ENCODE measurements around the gene AMDHD2.
A peak's percentile ranks its signal among the peaks of the same experiment; 100 is the strongest.

AMDHD2 gene

GRCh38 chr16:2511128-2511800, 8.9 kb upstream of the AMDHD2 start:
- TF ChIP-seq EZH2 (IDR thresholded peaks at IDR 0.05) (no peak), FOXP2 (optimal IDR thresholded peaks at IDR 0.05; ENCODE audit: control extremely low read depth, extremely low read length, insufficient read depth) (no peak), POLR2AphosphoS5 (IDR thresholded peaks at IDR 0.05; ENCODE audit: borderline replicate concordance, low read depth, low read length) (no peak)
- no peak for DNase-seq (ENCODE audit: low read depth, low spot score)
- Histone ChIP-seq H3K9me3 (ENCODE audit: low read depth, low read length) (no peaks in the 10 kb centered on the region), H3K4me3 (no peak overlapping the region), H3K36me3 (ENCODE audit: insufficient read depth, low read length) (no peaks in the 10 kb centered on the region), H3K9ac (ENCODE audit: insufficient read length) (no peak overlapping the region), H3K27ac (no peak overlapping the region)

DNA sequence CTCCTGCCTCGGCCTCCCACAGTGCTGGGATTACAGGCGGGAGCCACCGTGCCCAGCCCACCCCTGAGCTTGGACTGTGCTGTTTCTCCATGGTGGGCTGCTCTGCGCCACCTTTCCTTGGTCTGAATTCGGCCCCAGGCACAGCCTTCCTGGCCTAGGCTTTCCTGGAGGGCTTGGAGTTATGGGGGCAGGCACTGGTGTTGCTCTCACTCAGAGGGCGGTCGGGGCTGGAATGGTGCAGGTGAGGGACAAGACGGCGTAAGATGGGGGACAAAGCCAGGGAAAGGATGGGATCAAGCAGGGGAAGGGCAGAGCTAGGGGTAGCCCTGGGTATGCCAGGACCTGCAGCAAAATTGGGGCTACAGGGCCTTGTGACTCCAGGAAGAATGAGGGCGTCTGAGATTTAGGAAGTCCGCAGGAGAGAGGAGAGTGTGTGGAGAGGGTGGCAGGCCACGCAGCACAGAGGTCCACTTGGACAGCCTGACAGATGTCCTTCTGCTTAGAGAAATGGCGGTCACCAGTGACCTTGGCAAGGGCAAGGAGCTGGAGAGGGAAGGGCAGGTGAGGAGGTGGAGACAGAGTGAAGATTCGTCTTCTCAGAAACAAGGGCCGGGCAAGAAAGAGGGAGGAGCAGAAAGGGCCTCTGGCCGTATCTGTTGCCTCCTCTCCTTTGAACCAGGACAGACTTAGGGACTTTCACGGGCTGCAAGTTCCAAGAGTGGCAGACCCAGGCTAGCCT, 8.0 kb upstream of the AMDHD2 start:
- Histone ChIP-seq H3K27ac (no peak overlapping the region), H3K36me3 (ENCODE audit: insufficient read depth, low read length) (no peaks in the 10 kb centered on the region), H3K9me3 (ENCODE audit: low read depth, low read length) (no peaks in the 10 kb centered on the region), H3K9ac (ENCODE audit: insufficient read length) (no peak overlapping the region), H3K4me3 (no peak overlapping the region)
- no peak for DNase-seq (ENCODE audit: low read depth, low spot score)
- no peak for TF ChIP-seq POLR2AphosphoS5 (IDR thresholded peaks at IDR 0.05; ENCODE audit: borderline replicate concordance, low read depth, low read length)
- TF ChIP-seq EZH2 (IDR thresholded peaks at IDR 0.05), result no peak
- TF ChIP-seq FOXP2 (optimal IDR thresholded peaks at IDR 0.05; ENCODE audit: control extremely low read depth, extremely low read length, insufficient read depth), result no peak

DNA sequence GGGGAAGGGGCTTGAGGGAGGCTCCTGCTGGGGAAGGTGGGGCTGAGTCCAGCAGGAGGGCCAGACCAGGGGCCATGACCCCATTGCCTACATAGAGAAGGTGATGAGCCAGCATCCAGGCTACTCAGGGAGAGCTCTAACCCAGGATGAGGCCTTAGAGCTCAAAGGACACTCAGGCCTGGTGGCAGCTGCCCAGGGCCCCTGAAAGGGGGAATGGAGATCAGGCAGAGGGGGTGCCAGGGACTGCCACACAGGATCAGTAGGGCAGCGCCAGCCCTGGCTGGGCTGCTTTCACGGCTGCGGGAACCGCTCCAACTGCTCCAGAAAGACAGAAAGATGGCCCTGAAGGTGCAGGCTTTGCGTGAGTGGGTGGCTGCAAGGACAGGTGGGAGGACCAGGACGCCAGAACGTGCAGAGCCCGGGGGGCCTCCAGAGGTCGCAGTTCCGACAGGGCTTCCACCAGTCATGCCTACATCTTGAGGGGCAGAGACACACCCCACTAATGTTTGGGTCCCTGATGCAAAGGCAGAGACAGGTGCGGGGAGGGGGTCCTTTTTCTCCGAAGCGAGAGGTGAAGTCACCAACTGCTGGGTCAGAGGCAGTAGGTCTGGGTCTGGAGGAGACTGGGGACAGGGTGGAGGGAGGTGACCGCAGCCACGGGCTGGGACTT, 7.3 kb upstream of the AMDHD2 start:
- Histone ChIP-seq H3K27ac (no peak overlapping the region), H3K4me3 (peak overlapping the region; percentile 95), H3K36me3 (ENCODE audit: insufficient read depth, low read length) (no peaks in the 10 kb centered on the region), H3K9me3 (ENCODE audit: low read depth, low read length) (no peaks in the 10 kb centered on the region), H3K9ac (ENCODE audit: insufficient read length) (peak overlapping the region; percentile 97)
- no peak for DNase-seq (ENCODE audit: low read depth, low spot score)
- TF ChIP-seq POLR2AphosphoS5 (IDR thresholded peaks at IDR 0.05; ENCODE audit: borderline replicate concordance, low read depth, low read length) (no peak), FOXP2 (optimal IDR thresholded peaks at IDR 0.05; ENCODE audit: control extremely low read depth, extremely low read length, insufficient read depth) (no peak), EZH2 (IDR thresholded peaks at IDR 0.05) (no peak)

DNA sequence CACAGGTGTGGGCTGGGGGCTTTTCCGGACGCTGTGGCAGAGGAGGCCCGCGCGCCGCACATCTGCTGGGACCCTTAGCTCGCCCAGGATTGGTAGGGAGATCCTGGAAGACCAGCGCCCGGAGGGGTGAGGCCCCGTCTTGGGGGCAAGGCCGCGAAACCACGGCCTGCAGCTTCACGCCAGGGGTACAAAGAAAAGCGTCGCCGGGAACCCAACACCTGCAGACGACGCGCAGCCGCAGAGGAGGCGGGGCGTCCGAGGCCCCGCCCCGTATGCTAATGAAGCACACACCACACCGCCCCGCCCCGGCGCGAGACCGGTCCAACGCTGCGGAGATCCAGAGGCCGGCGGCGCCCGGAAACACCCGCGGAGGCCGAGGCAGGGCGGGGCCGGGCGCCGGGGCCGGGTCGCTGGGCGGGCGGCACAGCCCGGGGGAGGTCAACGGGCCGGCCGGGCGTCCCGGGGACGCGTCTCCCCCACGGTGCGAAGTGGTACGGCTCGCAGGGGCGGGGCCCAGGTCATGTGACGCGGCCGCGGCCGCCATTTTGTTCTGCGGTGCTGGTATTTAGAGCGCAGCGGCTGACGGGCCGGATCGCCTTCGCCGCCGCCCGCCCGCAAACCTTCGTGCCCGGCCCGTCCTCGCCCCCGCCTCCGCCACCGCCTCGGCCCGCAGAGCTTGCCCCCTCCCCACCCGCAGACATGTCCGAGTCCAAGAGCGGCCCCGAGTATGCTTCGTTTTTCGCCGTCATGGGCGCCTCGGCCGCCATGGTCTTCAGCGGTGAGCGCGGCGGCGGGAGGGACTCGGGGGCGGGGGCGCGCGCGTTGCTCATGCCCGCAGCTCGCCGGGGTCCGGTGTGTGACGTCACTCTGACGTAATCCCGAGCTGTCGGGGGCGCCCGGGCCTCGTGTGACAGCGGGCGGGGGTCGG, 6.5 kb upstream of the AMDHD2 start, which contains the start of gene ATP6V0C:
Gene ATP6V0C, plus strand, starts transcription at position 548 of the 928 bp plus-strand sequence. Its CDS starts 152 bp downstream, at position 700.
- Histone ChIP-seq H3K36me3 (ENCODE audit: insufficient read depth, low read length) (no peaks in the 10 kb centered on the region), H3K9me3 (ENCODE audit: low read depth, low read length) (no peaks in the 10 kb centered on the region), H3K9ac (ENCODE audit: insufficient read length) (peak within 1 kb of the TSS; percentile 97), H3K4me3 (peak within 1 kb of the TSS; percentile 95), H3K27ac (peak within 1 kb of the TSS; percentile 93)
- peak; percentile 21 for TF ChIP-seq FOXP2 (optimal IDR thresholded peaks at IDR 0.05; ENCODE audit: control extremely low read depth, extremely low read length, insufficient read depth)
- TF ChIP-seq EZH2 (IDR thresholded peaks at IDR 0.05), result no peak
- peak; percentile 78 for TF ChIP-seq POLR2AphosphoS5 (IDR thresholded peaks at IDR 0.05; ENCODE audit: borderline replicate concordance, low read depth, low read length)
- no peak for DNase-seq (ENCODE audit: low read depth, low spot score)

DNA sequence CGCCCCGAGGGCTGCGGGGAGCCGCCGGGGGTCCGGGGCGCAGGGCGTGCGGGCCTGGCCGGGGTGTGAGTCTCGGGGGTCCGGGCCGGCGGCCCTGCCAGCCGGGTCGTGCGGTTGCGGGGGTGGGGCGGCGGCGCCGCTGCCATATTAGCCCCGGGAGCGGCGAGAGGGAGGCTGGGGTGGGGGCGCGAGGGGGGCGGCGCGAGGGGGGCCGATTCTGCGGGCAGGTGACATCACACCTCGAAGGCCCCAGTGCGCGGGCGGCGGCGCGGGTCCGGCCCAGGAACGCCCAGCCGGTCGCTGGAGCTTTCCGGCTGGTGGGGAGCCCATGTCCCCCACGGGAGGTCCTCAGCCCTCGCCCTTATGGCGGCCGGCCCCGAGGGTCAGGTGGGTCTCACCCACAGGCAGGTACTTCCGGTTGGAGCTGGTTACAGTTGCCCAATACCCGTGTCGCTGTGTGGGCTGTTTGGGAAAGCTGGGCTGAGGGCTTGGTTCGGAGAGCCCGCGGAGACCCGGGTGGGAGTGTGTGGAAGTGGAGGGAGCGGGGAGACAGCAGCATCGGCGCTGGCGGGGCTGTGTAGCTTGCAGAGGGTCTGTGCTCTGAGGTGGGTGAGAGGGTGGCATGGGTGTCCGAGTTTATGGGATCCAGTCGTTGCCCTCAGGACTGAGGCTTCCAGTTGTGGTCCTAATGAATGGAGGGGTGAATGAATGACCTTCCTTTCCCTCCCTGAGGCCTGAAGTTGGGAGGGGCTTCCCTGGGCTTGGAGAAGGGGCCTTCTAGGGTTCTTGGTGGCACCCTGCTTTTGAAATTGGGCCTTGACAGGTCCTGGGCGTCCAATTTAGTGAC, 5.6 kb upstream of the AMDHD2 start:
- Histone ChIP-seq H3K9me3 (ENCODE audit: low read depth, low read length) (no peaks in the 10 kb centered on the region), H3K36me3 (ENCODE audit: insufficient read depth, low read length) (no peaks in the 10 kb centered on the region), H3K27ac (peak overlapping the region; percentile 93; the same call in 1 of the 2 replicates), H3K9ac (ENCODE audit: insufficient read length) (peak overlapping the region; percentile 97), H3K4me3 (peak overlapping the region; percentile 95)
- DNase-seq (ENCODE audit: low read depth, low spot score), result no peak
- TF ChIP-seq POLR2AphosphoS5 (IDR thresholded peaks at IDR 0.05; ENCODE audit: borderline replicate concordance, low read depth, low read length), result no peak
- no peak for TF ChIP-seq FOXP2 (optimal IDR thresholded peaks at IDR 0.05; ENCODE audit: control extremely low read depth, extremely low read length, insufficient read depth)
- no peak for TF ChIP-seq EZH2 (IDR thresholded peaks at IDR 0.05)

- peak overlapping the region; percentile 35; the same call in 1 of the 2 replicates for H3K27ac ChIP-seq
- no peaks in the 10 kb centered on the region for H3K9me3 ChIP-seq (ENCODE audit: low read depth, low read length)
- peak overlapping the region; percentile 95 for H3K4me3 ChIP-seq
- H3K9ac ChIP-seq (ENCODE audit: insufficient read length), result peak overlapping the region; percentile 97
- DNase-seq (ENCODE audit: low read depth, low spot score), result no peak
- TF ChIP-seq POLR2AphosphoS5 (IDR thresholded peaks at IDR 0.05; ENCODE audit: borderline replicate concordance, low read depth, low read length) (no peak), FOXP2 (optimal IDR thresholded peaks at IDR 0.05; ENCODE audit: control extremely low read depth, extremely low read length, insufficient read depth) (no peak), EZH2 (IDR thresholded peaks at IDR 0.05) (no peak)
- H3K36me3 ChIP-seq (ENCODE audit: insufficient read depth, low read length), result no peaks in the 10 kb centered on the region
These were observed 4.9 kb upstream of the AMDHD2 start for GRCh38 chr16:2515180-2515851.
